H1 (cell line): ENCODE measurements around the gene MAGI2. TPM values are rescaled to one million over a fixed set of nuclear protein-coding genes. Genes with fewer than 3 reads are reported as not detected.

Experiments used
- CTCF ChIA-PET: fragments of 300-600 bp; sonication (Branson Sonifier 250); formaldehyde crosslinking; loops from one replicate; lab custom pipeline; 2021; ENCODE audit not compliant: partially characterized antibody; lab: Charles Lee
- POLR2A ChIA-PET: fragments of 300-600 bp; sonication (Branson Sonifier 250); formaldehyde crosslinking; loops from one replicate; lab custom pipeline; 2021; ENCODE audit warnings: inconsistent platforms; ENCODE audit not compliant: partially characterized antibody; lab: Charles Lee
- DNase-seq, 2 experiments: peaks; one replicate each; pipeline versions ENCODE4 v3.0.0 to v3.0.0-alpha.2; 2010 to 2022; ENCODE audit warnings: low spot score in 2 of 2, low read depth in 1 of 2, mixed read lengths in 1 of 2
- FAIRE-seq: peaks from 2 replicates; lab custom pipeline; 2011; peaks lifted over from hg19 to GRCh38; lab: Jason Lieb, UNC
- H2AFZ ChIP-seq: 2 replicates; pipeline ENCODE4 v1.8.1; 2012; ENCODE audit warnings: low read length, inconsistent platforms
- H2AK5ac ChIP-seq: 2 replicates; pipeline ENCODE4 v1.6.1; 2013; ENCODE audit warnings: low read depth, low read length
- H2BK120ac ChIP-seq: replicated peaks from 2 replicates; pipeline ENCODE3; 2013; ENCODE audit warnings: low read depth, low read length, inconsistent platforms
- H2BK12ac ChIP-seq: 2 replicates; pipeline ENCODE4 v1.6.1; 2013; ENCODE audit warnings: low read depth, low read length
- H2BK15ac ChIP-seq: 2 replicates; pipeline ENCODE4 v1.6.1; 2013; ENCODE audit warnings: low read length
- H2BK20ac ChIP-seq: 2 replicates; pipeline ENCODE4 v1.6.1; 2013; ENCODE audit warnings: low read length
- H2BK5ac ChIP-seq: 2 replicates; pipeline ENCODE4 v1.6.1; 2013; ENCODE audit warnings: low read depth, low read length
- H3K14ac ChIP-seq: 2 replicates; pipeline ENCODE4 v1.6.1; 2013; ENCODE audit warnings: inconsistent platforms; ENCODE audit not compliant: insufficient read length
- H3K18ac ChIP-seq: 2 replicates; pipeline ENCODE4 v1.6.1; 2013; ENCODE audit warnings: low read length; ENCODE audit errors: extremely low read depth
- H3K23ac ChIP-seq: 2 replicates; pipeline ENCODE4 v1.6.1; 2013; ENCODE audit warnings: inconsistent platforms; ENCODE audit not compliant: insufficient read length
- H3K23me2 ChIP-seq: 2 replicates; pipeline ENCODE4 v1.6.1; 2013; ENCODE audit warnings: low read depth, low read length
- H3K27ac ChIP-seq: 2 replicates; pipeline ENCODE4 v1.6.1; 2011; ENCODE audit warnings: low read depth, low read length, inconsistent platforms
- H3K27me3 ChIP-seq, 4 experiments: replicated peaks in 1 of 4; 1 replicate in 1 of 4; 2 replicates in 3 of 4; pipeline versions ENCODE4 v1.6.1 to v1.8.1; 2011 to 2013; ENCODE audit warnings: low read length in 3 of 4, mild to moderate bottlenecking in 3 of 4, inconsistent platforms in 2 of 4, mixed read lengths in 2 of 4, moderate library complexity in 1 of 4; ENCODE audit not compliant: control insufficient read depth in 3 of 4, insufficient read depth in 3 of 4; ENCODE audit errors: extremely low read depth in 1 of 4
- H3K36me3 ChIP-seq, 4 experiments: 2 replicates each; pipeline versions ENCODE4 v1.6.1 to v1.8.1; 2011 to 2013; ENCODE audit warnings: mild to moderate bottlenecking in 4 of 4, low read length in 3 of 4, moderate library complexity in 2 of 4, control low read depth in 1 of 4, inconsistent platforms in 1 of 4; ENCODE audit not compliant: insufficient read depth in 4 of 4, control insufficient read depth in 2 of 4
- H3K4ac ChIP-seq: replicated peaks from 2 replicates; pipeline ENCODE3; 2013; ENCODE audit warnings: low read length, low read depth, mixed read lengths, inconsistent platforms; ENCODE audit not compliant: insufficient read length
- H3K4me1 ChIP-seq, 4 experiments: replicated peaks in 1 of 4; 1 replicate in 1 of 4; 2 replicates in 3 of 4; pipeline versions ENCODE4 v1.6.1 to v1.8.1; 2011 to 2013; ENCODE audit warnings: low read length in 3 of 4, inconsistent platforms in 2 of 4, mixed read lengths in 1 of 4; ENCODE audit not compliant: insufficient read depth in 4 of 4, control insufficient read depth in 3 of 4
- H3K4me2 ChIP-seq, 2 experiments: 2 replicates each; pipeline versions ENCODE4 v1.6.1 to v1.8.1; 2011 to 2013; ENCODE audit warnings: low read depth in 2 of 2, low read length in 2 of 2, control low read depth in 1 of 2, inconsistent platforms in 1 of 2, mild to moderate bottlenecking in 1 of 2; ENCODE audit not compliant: insufficient read depth in 1 of 2
- H3K4me3 ChIP-seq, 4 experiments: fragments of 200-600, 300-600 bp in 1 of 4; sonication (generic), shearing (Covaris generic), sonication (Bioruptor Twin) in 1 of 4; 2 replicates each; pipeline versions ENCODE4 v1.5.1 to v1.8.1; 2011 to 2016; ENCODE audit warnings: low read length in 4 of 4, low read depth in 3 of 4, control low read depth in 2 of 4, inconsistent platforms in 2 of 4, mild to moderate bottlenecking in 2 of 4, mixed read lengths in 1 of 4, moderate library complexity in 1 of 4; ENCODE audit not compliant: insufficient read depth in 2 of 4; ENCODE audit errors: extremely low read depth in 1 of 4
- H3K56ac ChIP-seq: replicated peaks from 2 replicates; pipeline ENCODE3; 2013; ENCODE audit warnings: low read depth, mild to moderate bottlenecking, mixed read lengths, low read length, inconsistent platforms; ENCODE audit not compliant: insufficient read length
- H3K79me1 ChIP-seq: 2 replicates; pipeline ENCODE4 v1.6.1; 2013; ENCODE audit warnings: low read depth, low read length, control low read depth
- H3K79me2 ChIP-seq, 2 experiments: 2 replicates each; pipeline versions ENCODE4 v1.6.1 to v1.8.1; 2012 to 2013; ENCODE audit warnings: low read length in 2 of 2, mild to moderate bottlenecking in 2 of 2, inconsistent platforms in 1 of 2; ENCODE audit not compliant: insufficient read depth in 2 of 2, control insufficient read depth in 1 of 2
- H3K9ac ChIP-seq, 4 experiments: replicated peaks in 1 of 4; 1 replicate in 1 of 4; 2 replicates in 3 of 4; pipeline versions ENCODE4 v1.6.1 to v1.8.1; 2011 to 2013; ENCODE audit warnings: low read depth in 3 of 4, low read length in 3 of 4, control low read depth in 2 of 4, mild to moderate bottlenecking in 2 of 4, moderate library complexity in 2 of 4, inconsistent platforms in 1 of 4; ENCODE audit errors: extremely low read depth in 1 of 4
- H3K9me3 ChIP-seq, 2 experiments: 2 replicates each; pipeline versions ENCODE4 v1.6.1 to v1.8.1; 2012 to 2013; ENCODE audit warnings: mild to moderate bottlenecking in 2 of 2, moderate library complexity in 2 of 2, control low read depth in 1 of 2, inconsistent platforms in 1 of 2, low read depth in 1 of 2, low read length in 1 of 2, mixed read lengths in 1 of 2; ENCODE audit not compliant: insufficient read depth in 2 of 2
- H4K20me1 ChIP-seq, 2 experiments: replicated peaks in 1 of 2; 2 replicates each; pipeline versions ENCODE3 to v1.8.1; 2011 to 2013; ENCODE audit warnings: inconsistent platforms in 2 of 2, low read length in 2 of 2, mild to moderate bottlenecking in 1 of 2; ENCODE audit not compliant: insufficient read depth in 2 of 2, control insufficient read depth in 1 of 2
- H4K5ac ChIP-seq: 2 replicates; pipeline ENCODE4 v1.6.1; 2013; ENCODE audit warnings: low read length, low read depth, mixed read lengths, inconsistent platforms; ENCODE audit not compliant: insufficient read length
- H4K8ac ChIP-seq: 2 replicates; pipeline ENCODE4 v1.8.0; 2013; ENCODE audit warnings: mild to moderate bottlenecking, moderate library complexity, low read length, inconsistent platforms; ENCODE audit not compliant: insufficient read depth; ENCODE audit errors: extremely low read depth
- H4K91ac ChIP-seq: replicated peaks from 2 replicates; pipeline ENCODE3; 2013; ENCODE audit warnings: low read length, mixed read lengths, inconsistent platforms; ENCODE audit not compliant: insufficient read length
- ATF3 ChIP-seq: IDR thresholded peaks from 2 replicates; pipeline ENCODE4 v1.6.1; 2011; ENCODE audit warnings: low read depth, mild to moderate bottlenecking, low read length; ENCODE audit not compliant: insufficient read depth
- GABPA ChIP-seq: IDR thresholded peaks from 2 replicates; pipeline ENCODE4 v1.6.1; 2011; ENCODE audit warnings: mild to moderate bottlenecking, low read length, moderate library complexity, borderline replicate concordance; ENCODE audit not compliant: insufficient read depth
- PHF8 ChIP-seq: fragments of 200-600 bp; sonication (generic); conservative IDR thresholded peaks from 2 replicates; pipeline ENCODE4 v1.7.1; 2012; ENCODE audit warnings: low read depth, mild to moderate bottlenecking, inconsistent platforms, low read length, moderate library complexity
- POLR2A ChIP-seq, 2 experiments: IDR thresholded peaks; 1 replicate in 1 of 2; 2 replicates in 1 of 2; pipeline ENCODE4 v1.6.1; 2011; ENCODE audit warnings: low read depth in 2 of 2, low read length in 2 of 2, mild to moderate bottlenecking in 2 of 2; ENCODE audit errors: control extremely low read depth in 1 of 2
- POLR2AphosphoS5 ChIP-seq: IDR thresholded peaks from 2 replicates; pipeline ENCODE4 v1.6.1; 2011; ENCODE audit warnings: low read depth, low read length
- POU5F1 ChIP-seq: IDR thresholded peaks from 2 replicates; pipeline ENCODE4 v1.6.1; 2011; ENCODE audit warnings: low read depth, mild to moderate bottlenecking, low read length, moderate library complexity
- SIN3A ChIP-seq, 2 experiments: IDR thresholded peaks in 1 of 2; conservative IDR thresholded peaks in 1 of 2; 2 replicates each; pipeline ENCODE4 v1.6.1; 2011 to 2012; ENCODE audit warnings: low read length in 2 of 2, improper control_type of control experiment in 1 of 2, low read depth in 1 of 2, mild to moderate bottlenecking in 1 of 2
- SIX5 ChIP-seq: IDR thresholded peaks from 2 replicates; pipeline ENCODE4 v1.6.1; 2011; ENCODE audit warnings: mild to moderate bottlenecking, low read depth, low read length
- SUZ12 ChIP-seq: fragments of 200-600 bp; sonication (generic); IDR thresholded peaks from 2 replicates; pipeline ENCODE4 v1.6.1; 2012; ENCODE audit warnings: mild to moderate bottlenecking, inconsistent platforms, low read length, moderate library complexity, mixed read lengths
- TCF12 ChIP-seq: IDR thresholded peaks from 2 replicates; pipeline ENCODE4 v1.6.1; 2011; ENCODE audit warnings: low read depth, mild to moderate bottlenecking, low read length
- WGBS, 2 experiments: shearing (Covaris generic) in 1 of 2; methylation state at CpG; one replicate each; pipeline versions ENCODE4 v1.1.6 to v1.1.7; 2013 to 2015; ENCODE audit warnings: low lambda C conversion rate in 2 of 2, mixed read lengths in 2 of 2, inconsistent platforms in 1 of 2, low coverage in 1 of 2, missing lambda C conversion rate in 1 of 2; ENCODE audit not compliant: insufficient replicate concordance in 2 of 2, insufficient coverage in 1 of 2, insufficient read length in 1 of 2; ENCODE audit errors: extremely low coverage in 1 of 2, missing lambda C conversion rate in 1 of 2; 5-methylcytosine and 5-hydroxymethylcytosine counted together
- polyA plus RNA-seq, 7 experiments: library from polyadenylated mRNA; depleted of rRNA in 3 of 7; stranded (reverse) in 5 of 7; unstranded in 2 of 7; fragments of >200 nt in 5 of 7; fragments of 200-250 nt in 2 of 7; gene quantifications; 1 replicate in 5 of 7; 2 replicates in 1 of 7; 4 replicates in 1 of 7; pipeline versions ENCODE4 v1.2.1 to v1.2.3, GENCODE V29; 2011 to 2013; ENCODE audit warnings: missing spikeins in 2 of 7, mixed read lengths in 2 of 7
- total RNA-seq: library from RNA; stranded (reverse); fragmentation: NEBNext Ultra II Directional; extraction: Animal tissue kit (Norgen Biotek cat#: 25700); gene quantifications from 2 replicates; pipeline ENCODE4 v1.2.1, GENCODE V29; 2021

The MAGI2 gene
- total and polyA plus RNA-seq, 2 of the 8 experiments (the other 6 are each of a cell fraction or from before 2014, with no cell fraction given), result 6.0 to 27.3 TPM

GRCh38 chr7:78345293-78345911, 1108.1 kb downstream of the MAGI2 start:
- H3K18ac ChIP-seq, result no peak overlapping the region
- H3K36me3 ChIP-seq, result peaks cover 0 to 4% (median 1%) of the 10 kb centered on the region in 4 experiments; a peak in 2 of 8 replicates
- no peak overlapping the region for H3K14ac ChIP-seq
- H3K9ac ChIP-seq, result no peak overlapping the region
- H4K8ac ChIP-seq, result no peak overlapping the region
- H3K27ac ChIP-seq, result no peak overlapping the region
- H3K4me2 ChIP-seq, result no peak overlapping the region
- no peaks in the 10 kb centered on the region for H4K20me1 ChIP-seq
- H4K91ac ChIP-seq, result no peak overlapping the region
- H3K4me3 ChIP-seq, result no peak overlapping the region
- WGBS, 2 experiments, result 92% methylated on average over 14 of the region's 14 CpGs; no CpG with 5 or more reads in 1 of the 2 experiments
- no peaks in the 10 kb centered on the region for H3K79me1 ChIP-seq
- DNase-seq (no peak), FAIRE-seq (no peak)
- no peak overlapping the region for H2AFZ ChIP-seq
- no peak overlapping the region for H4K5ac ChIP-seq
- no peak overlapping the region for H2BK20ac ChIP-seq
- H3K27me3 ChIP-seq, result no peaks in the 10 kb centered on the region
- H2AK5ac ChIP-seq, result no peak overlapping the region
- no peak overlapping the region for H3K4ac ChIP-seq
- H3K9me3 ChIP-seq, result no peaks in the 10 kb centered on the region
- H3K4me1 ChIP-seq, result no peaks in the 10 kb centered on the region; a peak in 1 of 7 replicates
- no peak overlapping the region for H2BK5ac ChIP-seq
- H3K79me2 ChIP-seq, result no peaks in the 10 kb centered on the region
- no peak overlapping the region for H2BK15ac ChIP-seq
- no peak overlapping the region for H2BK12ac ChIP-seq
- H3K23ac ChIP-seq, result no peak overlapping the region
- CTCF ChIA-PET, result interaction anchor here (1.0 to 1.9 kb wide), 2 partner anchors 14 to 15 kb away, joined by 3 to 5 read pairs; no protein-coding TSS in a partner anchor
- POLR2A ChIA-PET, result no interaction called here
- H3K23me2 ChIP-seq, result no peaks in the 10 kb centered on the region
- no peak overlapping the region for H2BK120ac ChIP-seq
- H3K56ac ChIP-seq, result no peak overlapping the region
- TF ChIP-seq POLR2A (IDR thresholded peaks at IDR 0.05; ENCODE audit: control extremely low read depth in 1 of 2, low read depth in 2 of 2, low read length in 2 of 2) (no peak), SUZ12 (no peak), POU5F1 (no peak), SIN3A (conservative IDR thresholded peaks at IDR 0.05 in 1 of 2, IDR thresholded peaks at IDR 0.05 in 1 of 2; ENCODE audit: low read depth in 1 of 2, low read length in 2 of 2) (no peak), TCF12 (no peak), ATF3 (no peak), PHF8 (no peak), SIX5 (no peak), POLR2AphosphoS5 (no peak), GABPA (no peak)
